ENCODE measurements around the gene ATP10A.

GRCh38 chr15:25715536-25716413 is 147.4 kb downstream of the ATP10A start:
- TF ChIP-seq FOSL1 (tag; conservative IDR thresholded peaks at IDR 0.05) (no peak), TRIM24 (IDR thresholded peaks at IDR 0.05) (no peak), ILK (tag; IDR thresholded peaks at IDR 0.05; ENCODE audit: borderline replicate concordance, low read depth) (no peak)
